K562 (cell line): Measurements from ENCODE around the gene WWTR1. TPM values are rescaled to one million over a fixed set of nuclear protein-coding genes. Genes with fewer than 3 reads are reported as not detected.

Experiments
- ATAC-seq: fragments of 200-7000 bp; cut with Tn5 transposase; 3 replicates; pipeline ENCODE4 v1.9.1; 2020; ENCODE audit warnings: moderate library complexity
- BruUV-seq: library from RNA; stranded (reverse); fragments of 400-500 nt; replicated peaks from 2 replicates; lab custom pipeline; 2021; lab: Mats Ljungman, UMichigan
- CTCF ChIA-PET: fragments of 300-600 bp; formaldehyde crosslinking; extraction: SDS; loops from one replicate; lab custom pipeline; 2021; ENCODE audit warnings: low intra/inter-chr PET ratio; lab: Yijun Ruan, JAX
- POLR2A ChIA-PET: fragments of 300-600, 350-650 bp; sonication (Branson Sonifier 250); formaldehyde crosslinking; extraction: SDS; loops from one replicate; lab custom pipeline; 2021; ENCODE audit warnings: antibody characterized with exemption, inconsistent platforms; lab: Yijun Ruan, JAX
- DNase-seq, 4 experiments: peaks; one replicate each; pipeline versions ENCODE4 v3.0.0 to v3.0.0-alpha.2; 2011 to 2018; ENCODE audit warnings: low spot score in 3 of 4, mixed read lengths in 3 of 4; ENCODE audit errors: extremely low read depth in 1 of 4
- FAIRE-seq: peaks from 2 replicates; lab custom pipeline; 2011; peaks lifted over from hg19 to GRCh38; lab: Jason Lieb, UNC
- H2AFZ ChIP-seq: 2 replicates; pipeline ENCODE4 v1.6.0; 2011; ENCODE audit warnings: low read depth, low read length, control low read depth, inconsistent platforms
- H3K27ac ChIP-seq: fragments of 200-600 bp; 3 replicates; pipeline ENCODE4 v1.8.0; 2011; ENCODE audit warnings: low read depth, mild to moderate bottlenecking, control low read depth, inconsistent platforms, low read length, moderate library complexity, mixed read lengths; ENCODE audit errors: extremely low read depth
- H3K27me3 ChIP-seq, 2 experiments: fragments of 300-600 bp in 1 of 2; 2 replicates in 1 of 2; 3 replicates in 1 of 2; pipeline versions ENCODE4 v1.6.0 to v1.8.0; 2011; ENCODE audit warnings: inconsistent platforms in 2 of 2, low read length in 2 of 2, mild to moderate bottlenecking in 1 of 2, mixed read lengths in 1 of 2, moderate library complexity in 1 of 2; ENCODE audit not compliant: control insufficient read depth in 2 of 2, insufficient read depth in 2 of 2
- H3K36me3 ChIP-seq: fragments of 300-600 bp; 3 replicates; pipeline ENCODE4 v1.8.0; 2011; ENCODE audit warnings: mild to moderate bottlenecking, low read length, inconsistent platforms; ENCODE audit not compliant: control insufficient read depth, insufficient read depth
- H3K4me1 ChIP-seq, 2 experiments: fragments of 200-600 bp in 1 of 2; replicated peaks in 1 of 2; 2 replicates in 1 of 2; 3 replicates in 1 of 2; pipeline versions ENCODE4 v1.5.1 to v1.8.0; 2011; ENCODE audit warnings: inconsistent platforms in 2 of 2, low read length in 2 of 2, mild to moderate bottlenecking in 1 of 2, mixed read lengths in 1 of 2, moderate library complexity in 1 of 2; ENCODE audit not compliant: control insufficient read depth in 2 of 2, insufficient read depth in 2 of 2
- H3K4me2 ChIP-seq: 2 replicates; pipeline ENCODE4 v1.6.1; 2011; ENCODE audit warnings: low read length, control low read depth, inconsistent platforms, mixed read lengths; ENCODE audit not compliant: insufficient read depth
- H3K4me3 ChIP-seq: fragments of 200-600 bp; sonication (generic), shearing (Covaris generic); 2 replicates; pipeline ENCODE4 v1.5.1; 2016; ENCODE audit warnings: control low read depth, inconsistent platforms
- H3K79me2 ChIP-seq: fragments of 200-600 bp; 3 replicates; pipeline ENCODE4 v1.8.0; 2011; ENCODE audit warnings: low read length, inconsistent platforms; ENCODE audit not compliant: control insufficient read depth, insufficient read depth
- H3K9ac ChIP-seq, 2 experiments: 2 replicates each; pipeline versions ENCODE4 v1.6.0 to v1.6.1; 2011; ENCODE audit warnings: low read depth in 2 of 2, low read length in 2 of 2, control low read depth in 1 of 2, inconsistent platforms in 1 of 2, mild to moderate bottlenecking in 1 of 2, mixed read lengths in 1 of 2; ENCODE audit not compliant: insufficient read depth in 1 of 2
- H3K9me1 ChIP-seq: one replicate; pipeline ENCODE4 v1.6.0; 2011; ENCODE audit warnings: inconsistent platforms, mild to moderate bottlenecking, low read length, moderate library complexity; ENCODE audit not compliant: control insufficient read depth, insufficient read depth
- H3K9me3 ChIP-seq: replicated peaks from 2 replicates; pipeline ENCODE4 v1.5.1; 2011; ENCODE audit warnings: low read depth, low read length, inconsistent platforms; ENCODE audit not compliant: control insufficient read depth, insufficient read depth
- H4K20me1 ChIP-seq: replicated peaks from 2 replicates; pipeline ENCODE4 v1.6.1; 2011; ENCODE audit warnings: low read length, inconsistent platforms, mixed read lengths; ENCODE audit not compliant: control insufficient read depth, insufficient read depth
- FOXJ2 ChIP-seq: fragments of 200-800 bp; sonication (Bioruptor generic); IDR thresholded peaks from 2 replicates; pipeline ENCODE4 v1.6.1; 2016; ENCODE audit warnings: missing genetic modification characterization, missing compliant biosample characterization
- KAT8 ChIP-seq: fragments of 450-650 bp; IDR thresholded peaks from 2 replicates; pipeline ENCODE4 v1.6.1; 2016; ENCODE audit warnings: low read depth, mild to moderate bottlenecking
- MECOM ChIP-seq: fragments of 250-450 bp; sonication (Bioruptor Pico); IDR thresholded peaks from 2 replicates; pipeline ENCODE4 v1.8.0; 2022; ENCODE audit warnings: inconsistent platforms
- PHB ChIP-seq: fragments of 250-450 bp; sonication (Bioruptor Pico); IDR thresholded peaks from 2 replicates; pipeline ENCODE4 v1.5.0; 2021
- PPARD ChIP-seq: fragments of 250-450 bp; sonication (Bioruptor Pico); IDR thresholded peaks from 2 replicates; pipeline ENCODE4 v1.8.0; 2022; ENCODE audit warnings: inconsistent platforms, mild to moderate bottlenecking, moderate library complexity
- PURB ChIP-seq: sonication (generic); formaldehyde crosslinking; IDR thresholded peaks from 2 replicates; pipeline ENCODE4 v1.9.0; 2021; ENCODE audit warnings: low read depth, mild to moderate bottlenecking, missing genetic modification reagents
- SP2 ChIP-seq: IDR thresholded peaks from 2 replicates; pipeline ENCODE4 v1.6.1; 2011; ENCODE audit warnings: mild to moderate bottlenecking, low read depth, low read length, moderate library complexity; ENCODE audit not compliant: poor library complexity, severe bottlenecking; ENCODE audit errors: extremely low read depth
- THAP7 ChIP-seq: fragments of 250-450 bp; sonication (Bioruptor Pico); IDR thresholded peaks from 2 replicates; pipeline ENCODE4 v1.5.0; 2021
- ZNF184 ChIP-seq: sonication (generic); formaldehyde crosslinking; IDR thresholded peaks from 2 replicates; pipeline ENCODE4 v1.5.0; 2020; ENCODE audit warnings: missing genetic modification reagents
- WGBS: fragments of 100-300 bp; shearing (Covaris generic); methylation state at CpG from one replicate; pipeline ENCODE4 v1.1.6; 2016; ENCODE audit warnings: low coverage, mixed read lengths; ENCODE audit not compliant: insufficient coverage; ENCODE audit errors: missing lambda C conversion rate; 5-methylcytosine and 5-hydroxymethylcytosine counted together
- in situ Hi-C: fragments of 300-500 bp; cut with MboI; formaldehyde crosslinking; loops from 4 replicates; pipeline ENCODE4 v1.15.0; 2018; ENCODE audit warnings: inconsistent platforms, mixed read lengths
- intact Hi-C: fragments of 100-400 bp; cut with micrococcal nuclease; formaldehyde crosslinking; loops from 2 replicates; pipeline ENCODE4 v1.14.2; 2022
- polyA plus RNA-seq, 8 experiments: library from polyadenylated mRNA; depleted of rRNA in 4 of 8; stranded (reverse) in 5 of 8; unstranded in 3 of 8; fragments of >200 nt; fragmentation: Nextera tagmentation in 2 of 8; fragmentation: Illumina TruSeq in 1 of 8; extraction: Ambion mirVana in 2 of 8; extraction: Trizol in 1 of 8; gene quantifications; 2 replicates each; pipeline versions ENCODE4 v1.2.1 to v1.2.3, GENCODE V29; 2011 to 2014; ENCODE audit warnings: inconsistent platforms in 1 of 8, missing spikeins in 1 of 8
- total RNA-seq, 7 experiments: library from RNA; depleted of rRNA in 6 of 7; stranded (reverse); fragments of >200 nt in 6 of 7; fragmentation: Illumina TruSeq in 2 of 7; extraction: Trizol in 2 of 7; gene quantifications; 2 replicates each; pipeline versions ENCODE4 v1.2.1 to v1.2.3, GENCODE V29; 2011 to 2021; ENCODE audit warnings: low replicate concordance in 1 of 7
- TF ChIP-seq, protein P1 (sequence below): sonication (generic); formaldehyde crosslinking; IDR thresholded peaks from 2 replicates; pipeline ENCODE4 v1.8.0; 2023; ENCODE audit warnings: missing genetic modification reagents, mild to moderate bottlenecking, borderline replicate concordance

Gene WWTR1
- total and polyA plus RNA-seq, 9 of the 15 experiments (the other 6 are each of a cell fraction or from before 2014, with no cell fraction given) = 0.04 to 1.5 (median 0.60) TPM

DNA sequence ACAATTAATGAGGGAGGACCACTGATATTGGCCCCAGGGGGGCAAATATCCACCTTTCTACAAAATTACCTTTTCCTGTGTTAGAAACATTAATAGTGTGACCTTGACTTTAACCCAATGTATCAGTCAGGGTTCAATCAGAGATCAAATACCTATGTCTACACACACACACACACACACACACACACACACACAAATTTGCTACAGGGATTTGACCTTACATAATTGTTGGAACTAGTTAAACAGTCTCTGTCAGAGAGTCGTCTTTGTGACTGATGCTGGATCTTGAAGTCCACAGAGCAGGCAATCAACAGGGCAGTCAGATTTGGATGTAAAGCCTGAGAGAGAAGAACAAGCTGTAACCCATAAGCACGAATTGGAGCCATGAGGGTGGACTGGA is 150.9 kb downstream of the WWTR1 start:
- H3K4me2 ChIP-seq = no peak overlapping the region
- H3K9me1 ChIP-seq = no peaks in the 10 kb centered on the region
- no peak overlapping the region for H3K27ac ChIP-seq
- DNase-seq = no peak
- POLR2A ChIA-PET = no interaction called here
- no peak overlapping the region for H3K4me3 ChIP-seq
- intact Hi-C loops (no loop called here), in situ Hi-C loops (no loop called here)
- CTCF ChIA-PET = no interaction called here
- no peak for TF ChIP-seq PURB (CRISPR knock-in tag)
- no peak for TF ChIP-seq KAT8
- TF ChIP-seq MECOM (CRISPR knock-in tag) = no peak
- no peak for TF ChIP-seq ZNF184
- TF ChIP-seq FOXJ2 (tag) = no peak
- TF ChIP-seq, protein P1, sequence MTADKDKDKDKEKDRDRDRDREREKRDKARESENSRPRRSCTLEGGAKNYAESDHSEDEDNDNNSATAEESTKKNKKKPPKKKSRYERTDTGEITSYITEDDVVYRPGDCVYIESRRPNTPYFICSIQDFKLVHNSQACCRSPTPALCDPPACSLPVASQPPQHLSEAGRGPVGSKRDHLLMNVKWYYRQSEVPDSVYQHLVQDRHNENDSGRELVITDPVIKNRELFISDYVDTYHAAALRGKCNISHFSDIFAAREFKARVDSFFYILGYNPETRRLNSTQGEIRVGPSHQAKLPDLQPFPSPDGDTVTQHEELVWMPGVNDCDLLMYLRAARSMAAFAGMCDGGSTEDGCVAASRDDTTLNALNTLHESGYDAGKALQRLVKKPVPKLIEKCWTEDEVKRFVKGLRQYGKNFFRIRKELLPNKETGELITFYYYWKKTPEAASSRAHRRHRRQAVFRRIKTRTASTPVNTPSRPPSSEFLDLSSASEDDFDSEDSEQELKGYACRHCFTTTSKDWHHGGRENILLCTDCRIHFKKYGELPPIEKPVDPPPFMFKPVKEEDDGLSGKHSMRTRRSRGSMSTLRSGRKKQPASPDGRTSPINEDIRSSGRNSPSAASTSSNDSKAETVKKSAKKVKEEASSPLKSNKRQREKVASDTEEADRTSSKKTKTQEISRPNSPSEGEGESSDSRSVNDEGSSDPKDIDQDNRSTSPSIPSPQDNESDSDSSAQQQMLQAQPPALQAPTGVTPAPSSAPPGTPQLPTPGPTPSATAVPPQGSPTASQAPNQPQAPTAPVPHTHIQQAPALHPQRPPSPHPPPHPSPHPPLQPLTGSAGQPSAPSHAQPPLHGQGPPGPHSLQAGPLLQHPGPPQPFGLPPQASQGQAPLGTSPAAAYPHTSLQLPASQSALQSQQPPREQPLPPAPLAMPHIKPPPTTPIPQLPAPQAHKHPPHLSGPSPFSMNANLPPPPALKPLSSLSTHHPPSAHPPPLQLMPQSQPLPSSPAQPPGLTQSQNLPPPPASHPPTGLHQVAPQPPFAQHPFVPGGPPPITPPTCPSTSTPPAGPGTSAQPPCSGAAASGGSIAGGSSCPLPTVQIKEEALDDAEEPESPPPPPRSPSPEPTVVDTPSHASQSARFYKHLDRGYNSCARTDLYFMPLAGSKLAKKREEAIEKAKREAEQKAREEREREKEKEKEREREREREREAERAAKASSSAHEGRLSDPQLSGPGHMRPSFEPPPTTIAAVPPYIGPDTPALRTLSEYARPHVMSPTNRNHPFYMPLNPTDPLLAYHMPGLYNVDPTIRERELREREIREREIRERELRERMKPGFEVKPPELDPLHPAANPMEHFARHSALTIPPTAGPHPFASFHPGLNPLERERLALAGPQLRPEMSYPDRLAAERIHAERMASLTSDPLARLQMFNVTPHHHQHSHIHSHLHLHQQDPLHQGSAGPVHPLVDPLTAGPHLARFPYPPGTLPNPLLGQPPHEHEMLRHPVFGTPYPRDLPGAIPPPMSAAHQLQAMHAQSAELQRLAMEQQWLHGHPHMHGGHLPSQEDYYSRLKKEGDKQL (CRISPR knock-in tag) = no peak
- TF ChIP-seq PHB (CRISPR knock-in tag) = no peak
- no peak for TF ChIP-seq PPARD (CRISPR knock-in tag)
- TF ChIP-seq THAP7 (CRISPR knock-in tag) = no peak
- TF ChIP-seq SP2 = no peak
- TF ChIP-seq, all 486 proteins: peak for 0
- no peaks in the 10 kb centered on the region for H3K9me3 ChIP-seq
- WGBS = 0% methylated on average over 2 of the region's 2 CpGs
- no peak overlapping the region for H3K9ac ChIP-seq
- no peaks in the 10 kb centered on the region for H3K79me2 ChIP-seq
- H3K27me3 ChIP-seq = peaks cover 0 to 24% of the 10 kb centered on the region in 2 experiments; a peak in 2 of 5 replicates
- H3K36me3 ChIP-seq = no peaks in the 10 kb centered on the region
- BruUV-seq = no TSS peak
- no peaks in the 10 kb centered on the region for H3K4me1 ChIP-seq
- no peak for FAIRE-seq
- no peak for ATAC-seq
- no peak overlapping the region for H2AFZ ChIP-seq
- H4K20me1 ChIP-seq = no peaks in the 10 kb centered on the region; the same call in 1 of the 2 replicates
